Body of pancreas (tissue), 4 donors: ENCODE results near the gene KIAA1191.

Source experiments
- CTCF ChIP-seq, 7 experiments: fragments of 450-650 bp in 4 of 7; fragments of 200-600 bp in 3 of 7; sonication (generic) in 3 of 7; IDR thresholded peaks; one replicate each; pipeline ENCODE4 v1.5.1; 2016 to 2019; ENCODE audit warnings: antibody characterized with exemption in 7 of 7
- POLR2A ChIP-seq, 3 donors: fragments of 450-650 bp; IDR thresholded peaks; one replicate each; pipeline ENCODE4 v1.6.1; 2016; ENCODE audit warnings: antibody characterized with exemption in 3 of 3, mild to moderate bottlenecking in 2 of 3

GRCh38 chr5:176406436-176407052 lies 45.0 kb upstream of the KIAA1191 start:
- TF ChIP-seq POLR2A (IDR thresholded peaks at IDR 0.05) (no peak), CTCF (IDR thresholded peaks at IDR 0.05) (no peak)
